Measurements from ENCODE around the gene PADI2.

- TF ChIP-seq CTCF (conservative IDR thresholded peaks at IDR 0.05) = no peak
- TF ChIP-seq ZFX (IDR thresholded peaks at IDR 0.05) = no peak
Measured at GRCh38 chr1:17149771-17150170, 30.5 kb upstream of the PADI2 start.

All from C4-2B (cell line).